ENCODE results near the gene MED25. TPM values are rescaled to one million over a fixed set of nuclear protein-coding genes. Genes with fewer than 3 reads are reported as not detected.

MED25 gene
- total RNA-seq, 1 experiment from 2014 or later, result 81.2 TPM

GRCh38 chr19:49856574-49857021 lies 38.5 kb downstream of the MED25 start:
- DNase-seq (ENCODE audit: low spot score), result no peak
- peaks cover 23% of the 10 kb centered on the region for H3K4me1 Mint-ChIP-seq
- H3K27ac Mint-ChIP-seq, result no peak overlapping the region
- H3K36me3 Mint-ChIP-seq, result peaks cover 28% of the 10 kb centered on the region
- H3K27me3 Mint-ChIP-seq (ENCODE audit: low read depth), result peaks cover 3% of the 10 kb centered on the region; the same call in 1 of the 2 replicates
- no peak overlapping the region for H3K4me3 Mint-ChIP-seq
- POLR2A ChIA-PET, result interaction anchor here (1.1 kb wide), 1 partner anchor 9 kb away, joined by 3 read pairs; no protein-coding TSS in a partner anchor
- no peak for ATAC-seq
- CTCF ChIA-PET, result no interaction called here
- no peaks in the 10 kb centered on the region for H3K9me3 Mint-ChIP-seq
- TF ChIP-seq USF1 (CRISPR knock-in tag; IDR thresholded peaks at IDR 0.05) (no peak), NFE2L1 (CRISPR knock-in tag; IDR thresholded peaks at IDR 0.05) (no peak), SP1 (CRISPR knock-in tag; conservative IDR thresholded peaks at IDR 0.05) (no peak), USF2 (CRISPR knock-in tag; IDR thresholded peaks at IDR 0.05) (no peak), GTF2I (CRISPR knock-in tag; conservative IDR thresholded peaks at IDR 0.05) (no peak), SMAD4 (CRISPR knock-in tag; IDR thresholded peaks at IDR 0.05) (0 out of 2 replicates have a peak, but pooled peaks have one; percentile 11), MAX (CRISPR knock-in tag; IDR thresholded peaks at IDR 0.05) (no peak), ARID4B (CRISPR knock-in tag; IDR thresholded peaks at IDR 0.05; ENCODE audit: borderline replicate concordance) (peak; percentile 39; the same call in 1 of the 2 replicates), ZNF232 (CRISPR knock-in tag; IDR thresholded peaks at IDR 0.05) (no peak), NR3C1 (CRISPR knock-in tag; conservative IDR thresholded peaks at IDR 0.05; ENCODE audit: low read depth) (no peak)

GRCh38 chr19:49857061-49857837 lies 39.2 kb downstream of the MED25 start:
- CTCF ChIA-PET, result interaction anchor here (0.5 to 1.0 kb wide), 2 partner anchors 10 to 108 kb away, joined by 3 to 5 read pairs; no protein-coding TSS in a partner anchor
- H3K4me3 Mint-ChIP-seq, result no peak overlapping the region
- POLR2A ChIA-PET, result interaction anchor here (0.6 to 2.4 kb wide), 4 partner anchors 8 to 12 kb away, joined by 3 to 7 read pairs (median 4); partner anchors contain the start of gene PNKP
- peak; percentile 6 for ATAC-seq
- DNase-seq (ENCODE audit: low spot score), result no peak
- H3K27ac Mint-ChIP-seq, result peak overlapping the region; percentile 19; the same call in 1 of the 2 replicates
- peaks cover 20% of the 10 kb centered on the region for H3K4me1 Mint-ChIP-seq
- peaks cover 26% of the 10 kb centered on the region for H3K36me3 Mint-ChIP-seq
- no peaks in the 10 kb centered on the region for H3K9me3 Mint-ChIP-seq
- H3K27me3 Mint-ChIP-seq (ENCODE audit: low read depth), result peaks cover under 1% of the 10 kb centered on the region; the same call in 1 of the 2 replicates
- TF ChIP-seq ZNF232 (CRISPR knock-in tag; IDR thresholded peaks at IDR 0.05) (0 out of 2 replicates have a peak, but pooled peaks have one; percentile 36), USF1 (CRISPR knock-in tag; IDR thresholded peaks at IDR 0.05) (no peak), ZNF416 (CRISPR knock-in tag; IDR thresholded peaks at IDR 0.05) (no peak), ERG (CRISPR knock-in tag; IDR thresholded peaks at IDR 0.05) (no peak), ELF4 (CRISPR knock-in tag; IDR thresholded peaks at IDR 0.05; ENCODE audit: low read depth) (no peak), NFATC4 (CRISPR knock-in tag; IDR thresholded peaks at IDR 0.05) (0 out of 2 replicates have a peak, but pooled peaks have one; percentile 23), SMAD4 (CRISPR knock-in tag; IDR thresholded peaks at IDR 0.05) (no peak), MLX (CRISPR knock-in tag; IDR thresholded peaks at IDR 0.05) (no peak), ZNF671 (CRISPR knock-in tag; IDR thresholded peaks at IDR 0.05) (no peak), STAT6 (CRISPR knock-in tag; conservative IDR thresholded peaks at IDR 0.05; ENCODE audit: low read depth) (no peak), GTF2I (CRISPR knock-in tag; conservative IDR thresholded peaks at IDR 0.05) (peak; percentile 87), NR1H2 (CRISPR knock-in tag; IDR thresholded peaks at IDR 0.05) (no peak)

Measured in WTC11 (cell line).